GM12874 (cell line): ENCODE data around the gene MYBPC1.

Experiments used
- CTCF ChIP-seq: IDR thresholded peaks from 2 replicates; pipeline ENCODE4 v1.5.1; 2011; ENCODE audit warnings: low read depth, mild to moderate bottlenecking, control low read depth, low read length, moderate library complexity; ENCODE audit not compliant: insufficient read depth

Gene MYBPC1

GRCh38 chr12:101713059-101713682, 118.4 kb downstream of the MYBPC1 start:
- TF ChIP-seq CTCF = no peak

DNA sequence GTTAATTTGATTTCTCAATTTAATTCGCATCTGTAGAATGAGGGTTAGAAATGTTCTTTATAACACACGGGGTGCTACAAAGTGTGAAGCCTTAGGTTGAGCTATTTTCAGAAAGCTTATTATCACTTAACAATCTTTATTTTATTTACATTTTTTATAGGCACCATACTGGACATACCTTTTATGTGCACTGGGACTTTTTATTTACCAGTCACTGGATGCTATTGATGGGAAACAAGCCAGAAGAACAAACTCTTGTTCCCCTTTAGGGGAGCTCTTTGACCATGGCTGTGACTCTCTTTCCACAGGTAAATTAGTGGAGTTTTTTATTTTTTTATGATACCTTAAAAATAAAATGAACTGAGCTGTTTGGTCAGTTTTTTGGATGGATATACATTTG, 119.2 kb downstream of the MYBPC1 start:
- no peak for TF ChIP-seq CTCF

DNA sequence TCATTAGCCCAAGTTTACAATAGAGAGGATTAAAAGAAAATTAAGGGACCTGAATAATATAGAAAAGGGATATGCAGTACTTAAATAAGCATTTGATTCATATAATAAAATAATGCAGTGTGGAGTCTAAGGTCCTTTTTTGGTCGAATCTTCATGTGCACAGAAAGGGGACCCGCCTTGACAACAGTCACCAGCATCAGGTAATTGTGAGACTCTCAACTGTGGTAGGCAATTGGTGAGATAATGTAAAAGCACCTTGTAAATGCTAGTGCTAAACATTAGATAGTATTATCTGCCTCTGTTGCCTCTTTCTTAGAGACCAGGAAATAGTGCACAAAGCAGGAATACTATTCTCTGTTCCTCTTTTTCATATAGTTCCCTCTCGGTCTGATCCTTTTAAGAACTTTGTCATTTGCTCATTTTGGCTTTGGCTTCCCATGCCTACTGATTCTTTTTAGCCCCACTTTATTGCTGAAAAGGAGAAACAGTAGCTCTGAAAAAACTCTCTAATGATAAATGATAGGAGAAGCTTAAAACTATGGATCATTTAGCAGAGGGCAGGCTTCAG, 120.2 kb downstream of the MYBPC1 start:
- TF ChIP-seq CTCF = no peak

- no peak for TF ChIP-seq CTCF
Measured at GRCh38 chr12:101719566-101719965, 124.8 kb downstream of the MYBPC1 start.

GRCh38 chr12:101720118-101720517, 125.3 kb downstream of the MYBPC1 start:
- TF ChIP-seq CTCF = no peak

DNA sequence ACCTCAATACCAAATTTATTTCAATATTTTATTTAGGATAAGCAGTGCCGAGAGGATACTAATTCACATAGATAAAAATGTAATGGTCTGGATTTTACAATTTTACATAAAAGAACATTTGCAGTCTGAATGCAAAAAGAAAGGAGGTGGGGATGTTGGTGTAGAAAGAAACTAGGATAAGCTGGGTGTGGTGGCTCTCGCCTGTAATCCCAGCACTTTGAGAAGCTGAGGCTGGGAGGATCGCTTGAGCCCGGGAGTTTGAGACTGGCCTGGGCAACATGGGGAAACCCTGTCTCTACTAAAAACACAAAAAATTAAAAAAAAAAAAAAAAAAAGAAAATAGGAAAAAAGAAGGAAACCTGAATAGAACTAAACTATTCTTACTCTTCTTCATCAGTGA, 127.6 kb downstream of the MYBPC1 start:
- TF ChIP-seq CTCF = no peak

DNA sequence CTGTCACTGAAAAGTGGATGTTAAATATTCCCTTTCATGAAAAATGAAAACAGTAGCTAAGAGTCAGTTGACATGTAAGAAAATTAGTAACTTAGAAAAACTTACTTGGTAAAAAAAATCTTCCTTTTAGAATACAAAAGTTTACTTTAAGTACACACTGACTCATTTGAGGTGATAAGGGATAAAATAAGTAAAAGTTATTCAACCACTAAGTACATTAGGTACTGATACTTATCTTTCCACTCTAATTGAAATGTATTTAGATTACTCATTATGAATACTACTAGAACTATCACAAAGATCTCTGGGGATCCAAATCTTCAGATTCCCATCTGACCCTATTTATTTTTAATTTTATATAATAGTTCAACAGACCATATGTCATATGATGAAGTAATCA, 132.3 kb downstream of the MYBPC1 start:
- TF ChIP-seq CTCF = no peak
